WTC11 (cell line): ENCODE data around the gene ZFYVE28.

Experiments used
- CBFB ChIP-seq: sonication (generic); formaldehyde crosslinking; IDR thresholded peaks from 2 replicates; pipeline ENCODE4 v1.8.1; 2022; ENCODE audit warnings: mild to moderate bottlenecking, low read depth, missing genetic modification reagents
- E2F5 ChIP-seq: sonication (generic); formaldehyde crosslinking; IDR thresholded peaks from 2 replicates; pipeline ENCODE4 v1.8.1; 2022; ENCODE audit warnings: mild to moderate bottlenecking, moderate library complexity, missing genetic modification reagents
- FOXK1 ChIP-seq: sonication (generic); formaldehyde crosslinking; IDR thresholded peaks from 2 replicates; pipeline ENCODE4 v1.8.0; 2022; ENCODE audit warnings: mild to moderate bottlenecking, moderate library complexity, missing genetic modification reagents
- FOXP1 ChIP-seq: sonication (generic); formaldehyde crosslinking; IDR thresholded peaks from 2 replicates; pipeline ENCODE4 v1.8.0; 2022; ENCODE audit warnings: missing genetic modification reagents, mild to moderate bottlenecking, moderate library complexity, borderline replicate concordance
- FOXP4 ChIP-seq: sonication (generic); formaldehyde crosslinking; IDR thresholded peaks from 2 replicates; pipeline ENCODE4 v1.8.0; 2022; ENCODE audit warnings: mild to moderate bottlenecking, missing genetic modification reagents
- NR2C2 ChIP-seq: sonication (generic); formaldehyde crosslinking; IDR thresholded peaks from 2 replicates; pipeline ENCODE4 v1.8.0; 2022; ENCODE audit warnings: mild to moderate bottlenecking, missing genetic modification reagents
- OVOL2 ChIP-seq: fragments of 250-450 bp; sonication (Bioruptor Pico); IDR thresholded peaks from 2 replicates; pipeline ENCODE4 v1.9.0; 2021; ENCODE audit warnings: mild to moderate bottlenecking, borderline replicate concordance
- ZNF232 ChIP-seq: sonication (generic); formaldehyde crosslinking; IDR thresholded peaks from 2 replicates; pipeline ENCODE4 v1.8.0; 2022; ENCODE audit warnings: mild to moderate bottlenecking, missing genetic modification reagents
- ZNF512 ChIP-seq: sonication (generic); formaldehyde crosslinking; IDR thresholded peaks from 2 replicates; pipeline ENCODE4 v1.8.1; 2022; ENCODE audit warnings: missing genetic modification reagents, borderline replicate concordance
- TF ChIP-seq, protein P1 (sequence below): fragments of 200-600 bp; IDR thresholded peaks from 2 replicates; pipeline ENCODE4 v1.8.0; 2022; ENCODE audit warnings: antibody characterized with exemption

- TF ChIP-seq, protein P1, sequence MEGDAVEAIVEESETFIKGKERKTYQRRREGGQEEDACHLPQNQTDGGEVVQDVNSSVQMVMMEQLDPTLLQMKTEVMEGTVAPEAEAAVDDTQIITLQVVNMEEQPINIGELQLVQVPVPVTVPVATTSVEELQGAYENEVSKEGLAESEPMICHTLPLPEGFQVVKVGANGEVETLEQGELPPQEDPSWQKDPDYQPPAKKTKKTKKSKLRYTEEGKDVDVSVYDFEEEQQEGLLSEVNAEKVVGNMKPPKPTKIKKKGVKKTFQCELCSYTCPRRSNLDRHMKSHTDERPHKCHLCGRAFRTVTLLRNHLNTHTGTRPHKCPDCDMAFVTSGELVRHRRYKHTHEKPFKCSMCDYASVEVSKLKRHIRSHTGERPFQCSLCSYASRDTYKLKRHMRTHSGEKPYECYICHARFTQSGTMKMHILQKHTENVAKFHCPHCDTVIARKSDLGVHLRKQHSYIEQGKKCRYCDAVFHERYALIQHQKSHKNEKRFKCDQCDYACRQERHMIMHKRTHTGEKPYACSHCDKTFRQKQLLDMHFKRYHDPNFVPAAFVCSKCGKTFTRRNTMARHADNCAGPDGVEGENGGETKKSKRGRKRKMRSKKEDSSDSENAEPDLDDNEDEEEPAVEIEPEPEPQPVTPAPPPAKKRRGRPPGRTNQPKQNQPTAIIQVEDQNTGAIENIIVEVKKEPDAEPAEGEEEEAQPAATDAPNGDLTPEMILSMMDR = no peak
- TF ChIP-seq ZNF232 (CRISPR knock-in tag) (no peak), CBFB (CRISPR knock-in tag) (no peak), FOXP1 (CRISPR knock-in tag) (no peak), OVOL2 (CRISPR knock-in tag) (no peak), FOXP4 (CRISPR knock-in tag) (no peak), E2F5 (CRISPR knock-in tag) (no peak), NR2C2 (no peak), FOXK1 (CRISPR knock-in tag) (no peak), ZNF512 (CRISPR knock-in tag) (no peak)
Measured at GRCh38 chr4:2291705-2292645, 126.5 kb downstream of the ZFYVE28 start.
